ENCODE data around the gene HTR7. TPM values are rescaled to one million over a fixed set of nuclear protein-coding genes. Genes with fewer than 3 reads are reported as not detected.

The HTR7 gene
- total RNA-seq, 2 donors from 2014 or later, result not detected

DNA sequence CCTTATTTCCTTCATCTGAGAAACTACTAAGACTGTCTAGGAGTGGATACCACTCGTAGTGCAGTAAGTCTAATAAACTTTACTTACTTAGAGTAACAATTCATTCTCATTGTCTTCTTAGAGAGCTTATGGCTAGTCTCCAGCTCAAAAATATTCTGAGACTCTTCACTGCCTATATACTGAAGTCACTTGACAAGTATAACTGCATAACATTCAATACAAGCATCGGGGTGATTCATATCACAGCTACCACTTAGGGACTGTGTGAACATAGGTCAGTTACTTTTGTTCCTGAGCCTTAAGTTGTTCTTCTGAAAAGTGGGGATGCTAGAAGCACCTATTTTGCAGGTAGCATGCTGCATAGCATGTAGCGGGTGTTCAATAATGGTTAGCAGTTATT, 111.0 kb downstream of the HTR7 start:
- 76 to 78% methylated on average over 3 of the region's 3 CpGs for WGBS, 2 donors
- DNase-seq, result no peak
- H3K36me3 ChIP-seq (replicated peaks in 1 of 2; ENCODE audit: insufficient read depth in 1 of 2, low read depth in 2 of 2), result no peaks in the 10 kb centered on the region
- ATAC-seq, result no peak
- no peaks in the 10 kb centered on the region for H3K9me3 ChIP-seq
- no peaks in the 10 kb centered on the region for H3K27me3 ChIP-seq
- intact Hi-C loops (cut with DNase I), result no loop called here
- no peak for TF ChIP-seq POLR2A (IDR thresholded peaks at IDR 0.05)
- TF ChIP-seq, protein P1, sequence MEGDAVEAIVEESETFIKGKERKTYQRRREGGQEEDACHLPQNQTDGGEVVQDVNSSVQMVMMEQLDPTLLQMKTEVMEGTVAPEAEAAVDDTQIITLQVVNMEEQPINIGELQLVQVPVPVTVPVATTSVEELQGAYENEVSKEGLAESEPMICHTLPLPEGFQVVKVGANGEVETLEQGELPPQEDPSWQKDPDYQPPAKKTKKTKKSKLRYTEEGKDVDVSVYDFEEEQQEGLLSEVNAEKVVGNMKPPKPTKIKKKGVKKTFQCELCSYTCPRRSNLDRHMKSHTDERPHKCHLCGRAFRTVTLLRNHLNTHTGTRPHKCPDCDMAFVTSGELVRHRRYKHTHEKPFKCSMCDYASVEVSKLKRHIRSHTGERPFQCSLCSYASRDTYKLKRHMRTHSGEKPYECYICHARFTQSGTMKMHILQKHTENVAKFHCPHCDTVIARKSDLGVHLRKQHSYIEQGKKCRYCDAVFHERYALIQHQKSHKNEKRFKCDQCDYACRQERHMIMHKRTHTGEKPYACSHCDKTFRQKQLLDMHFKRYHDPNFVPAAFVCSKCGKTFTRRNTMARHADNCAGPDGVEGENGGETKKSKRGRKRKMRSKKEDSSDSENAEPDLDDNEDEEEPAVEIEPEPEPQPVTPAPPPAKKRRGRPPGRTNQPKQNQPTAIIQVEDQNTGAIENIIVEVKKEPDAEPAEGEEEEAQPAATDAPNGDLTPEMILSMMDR (IDR thresholded peaks at IDR 0.05), result no peak
- H3K4me3 ChIP-seq, result no peak overlapping the region
- H3K27ac ChIP-seq, result no peak overlapping the region
- H3K4me1 ChIP-seq, result no peaks in the 10 kb centered on the region

DNA sequence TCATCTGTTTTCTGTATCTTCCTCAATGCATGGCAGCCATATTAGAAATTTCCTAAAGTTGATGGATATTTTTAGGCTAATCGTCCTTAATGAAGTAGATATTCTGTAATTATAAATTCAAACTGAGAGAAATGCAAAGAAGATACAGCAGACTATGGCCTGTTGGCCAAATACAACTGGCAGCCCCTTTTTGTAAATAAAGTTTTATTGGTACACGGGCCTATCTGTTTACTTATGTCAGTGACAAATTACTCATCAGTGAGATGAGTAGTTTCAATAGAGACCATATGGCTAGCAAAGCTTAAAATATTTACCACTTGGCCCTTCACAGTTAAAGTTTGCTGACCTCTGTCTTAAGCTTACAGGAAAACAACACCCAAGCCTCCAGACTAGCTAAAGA, 112.3 kb downstream of the HTR7 start:
- no peaks in the 10 kb centered on the region for H3K4me1 ChIP-seq
- DNase-seq (no peak), ATAC-seq (no peak)
- H3K27ac ChIP-seq, result no peak overlapping the region
- TF ChIP-seq POLR2A (IDR thresholded peaks at IDR 0.05), result no peak
- TF ChIP-seq, protein P1 (IDR thresholded peaks at IDR 0.05), result no peak
- no peak overlapping the region for H3K4me3 ChIP-seq
- H3K27me3 ChIP-seq, result no peaks in the 10 kb centered on the region
- WGBS, 2 donors, result 18 to 24% methylated on average over 2 of the region's 2 CpGs
- H3K36me3 ChIP-seq (replicated peaks in 1 of 2; ENCODE audit: insufficient read depth in 1 of 2, low read depth in 2 of 2), result no peaks in the 10 kb centered on the region
- intact Hi-C loops (cut with DNase I), result no loop called here
- no peaks in the 10 kb centered on the region for H3K9me3 ChIP-seq

DNA sequence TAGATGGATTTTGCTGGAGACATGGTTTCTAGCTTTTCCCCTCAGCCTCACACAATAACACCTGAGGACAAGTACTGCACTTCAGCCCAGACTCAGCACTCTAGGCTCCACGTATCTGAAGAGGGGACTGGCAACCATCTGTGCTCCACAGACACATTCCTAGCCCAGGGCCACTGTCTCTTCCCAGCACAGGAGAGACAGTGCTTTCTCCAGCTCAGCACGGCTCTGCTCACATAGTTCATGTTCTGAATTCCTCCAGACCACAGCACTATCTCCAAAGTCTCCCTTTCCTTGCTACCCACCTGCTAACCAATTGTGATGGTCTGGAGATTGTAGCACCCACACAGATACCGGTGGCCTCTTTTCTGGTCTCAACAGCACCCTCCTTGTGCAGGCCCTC, 114.5 kb downstream of the HTR7 start:
- TF ChIP-seq, protein P1 (IDR thresholded peaks at IDR 0.05), result no peak
- TF ChIP-seq POLR2A (IDR thresholded peaks at IDR 0.05), result no peak
- intact Hi-C loops (cut with DNase I), result no loop called here
- no peaks in the 10 kb centered on the region for H3K27me3 ChIP-seq
- no peak overlapping the region for H3K4me3 ChIP-seq
- H3K36me3 ChIP-seq (replicated peaks in 1 of 2; ENCODE audit: insufficient read depth in 1 of 2, low read depth in 2 of 2), result no peaks in the 10 kb centered on the region
- no peak for DNase-seq
- WGBS, 2 donors, result 59 to 64% methylated on average over 3 of the region's 3 CpGs
- H3K9me3 ChIP-seq, result no peaks in the 10 kb centered on the region
- no peak for ATAC-seq
- H3K4me1 ChIP-seq, result no peaks in the 10 kb centered on the region
- H3K27ac ChIP-seq, result no peak overlapping the region

DNA sequence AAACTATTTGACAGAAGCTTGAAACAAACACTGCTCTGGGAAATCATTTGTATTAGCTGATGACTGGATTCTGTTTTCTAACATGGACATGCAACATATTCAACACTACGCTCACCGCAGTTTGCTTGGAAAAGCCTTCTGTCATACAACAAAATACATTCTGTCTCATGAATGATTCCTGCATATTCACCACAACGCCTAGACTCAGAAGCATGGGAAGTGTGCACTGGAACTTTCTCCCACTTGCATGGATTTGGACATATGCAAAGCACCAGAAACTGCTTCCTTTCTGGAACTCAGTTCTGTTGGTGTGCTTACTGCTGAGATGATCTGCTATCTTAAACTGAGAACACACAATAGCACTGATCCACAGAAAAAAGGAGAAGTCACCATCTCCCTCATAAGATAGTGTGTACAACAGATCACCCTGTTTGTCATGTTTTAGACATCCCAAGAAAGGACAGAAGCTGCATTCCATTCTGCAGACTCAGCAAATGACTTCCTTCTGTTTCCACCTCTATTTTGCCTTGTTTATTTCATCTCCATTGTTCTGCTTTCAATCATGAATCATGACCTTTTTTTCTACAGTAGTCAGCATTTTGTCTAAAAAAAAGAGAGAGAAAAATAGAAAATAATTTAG, 115.8 kb downstream of the HTR7 start:
- TF ChIP-seq POLR2A (IDR thresholded peaks at IDR 0.05), result no peak
- TF ChIP-seq, protein P1 (IDR thresholded peaks at IDR 0.05), result no peak
- Histone ChIP-seq H3K4me3 (no peak overlapping the region), H3K9me3 (no peaks in the 10 kb centered on the region), H3K27me3 (no peaks in the 10 kb centered on the region), H3K36me3 (replicated peaks in 1 of 2; ENCODE audit: insufficient read depth in 1 of 2, low read depth in 2 of 2) (no peaks in the 10 kb centered on the region), H3K4me1 (no peaks in the 10 kb centered on the region), H3K27ac (no peak overlapping the region)
- ATAC-seq (no peak), DNase-seq (peak in 1 of 4 donors; percentile 13)
- 75 to 81% methylated on average over 3 of the region's 3 CpGs for WGBS, 2 donors
- intact Hi-C loops (cut with DNase I), result no loop called here

DNA sequence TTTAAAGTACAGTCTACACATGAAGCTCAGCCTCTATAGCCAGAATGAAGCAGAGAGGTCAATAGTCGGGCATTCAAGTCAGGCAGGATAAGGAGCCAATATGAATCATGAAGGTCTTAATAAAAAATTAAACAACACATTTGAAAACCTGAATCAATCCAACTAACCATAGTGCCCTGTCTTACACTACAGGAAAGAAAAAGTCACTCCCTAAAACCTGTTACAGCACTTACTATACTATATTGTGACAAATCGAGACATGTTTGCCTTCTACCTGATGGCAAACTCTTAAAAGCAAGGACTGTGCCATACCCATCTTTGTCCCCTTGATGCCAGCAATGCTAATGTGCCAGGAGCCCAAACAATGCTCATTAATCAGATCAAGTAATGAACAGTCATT, 117.6 kb downstream of the HTR7 start:
- Histone ChIP-seq H3K9me3 (no peaks in the 10 kb centered on the region), H3K36me3 (replicated peaks in 1 of 2; ENCODE audit: insufficient read depth in 1 of 2, low read depth in 2 of 2) (no peaks in the 10 kb centered on the region), H3K4me1 (no peaks in the 10 kb centered on the region), H3K27ac (no peak overlapping the region), H3K27me3 (no peaks in the 10 kb centered on the region), H3K4me3 (no peak overlapping the region)
- no peak for TF ChIP-seq POLR2A (IDR thresholded peaks at IDR 0.05)
- TF ChIP-seq, protein P1 (IDR thresholded peaks at IDR 0.05), result no peak
- DNase-seq (no peak), ATAC-seq (no peak)
- intact Hi-C loops (cut with DNase I), result no loop called here
- WGBS, 2 donors, result 40 to 57% methylated on average over 2 of the region's 2 CpGs

All from body of pancreas (tissue), 4 donors.